Lower leg skin (tissue), 3 donors: ENCODE measurements around the gene SMCP.

Source experiments
- POLR2A ChIP-seq, 2 donors: fragments of 450-650 bp; IDR thresholded peaks; one replicate each; pipeline ENCODE4 v1.6.1; 2016 to 2017; ENCODE audit warnings: antibody characterized with exemption in 2 of 2, mild to moderate bottlenecking in 1 of 2, moderate library complexity in 1 of 2
- TF ChIP-seq, protein P1 (sequence below), 3 donors: fragments of 450-650 bp; IDR thresholded peaks; one replicate each; pipeline ENCODE4 v1.5.1; 2016; ENCODE audit warnings: antibody characterized with exemption in 3 of 3, mild to moderate bottlenecking in 3 of 3, moderate library complexity in 2 of 3

DNA sequence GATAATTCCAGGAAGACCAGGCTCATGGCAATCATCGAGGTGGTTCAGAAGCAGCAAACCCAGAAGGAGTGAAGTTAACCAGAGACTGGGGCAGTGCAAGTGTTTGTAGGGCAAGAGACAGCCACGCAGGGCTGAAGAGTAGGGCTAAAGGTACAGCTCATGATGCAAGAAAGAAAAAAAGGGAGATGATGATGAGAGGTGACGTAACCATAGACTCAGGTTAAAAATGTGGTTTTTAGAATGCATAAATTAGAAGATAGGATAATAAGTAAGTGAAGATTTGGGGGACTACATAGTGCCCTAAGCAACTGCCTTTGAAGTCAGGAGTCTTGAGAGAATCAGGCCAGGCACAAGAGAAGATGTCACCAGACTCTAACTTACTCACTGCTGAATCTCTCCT, 18.0 kb upstream of the SMCP start:
- TF ChIP-seq, protein P1, sequence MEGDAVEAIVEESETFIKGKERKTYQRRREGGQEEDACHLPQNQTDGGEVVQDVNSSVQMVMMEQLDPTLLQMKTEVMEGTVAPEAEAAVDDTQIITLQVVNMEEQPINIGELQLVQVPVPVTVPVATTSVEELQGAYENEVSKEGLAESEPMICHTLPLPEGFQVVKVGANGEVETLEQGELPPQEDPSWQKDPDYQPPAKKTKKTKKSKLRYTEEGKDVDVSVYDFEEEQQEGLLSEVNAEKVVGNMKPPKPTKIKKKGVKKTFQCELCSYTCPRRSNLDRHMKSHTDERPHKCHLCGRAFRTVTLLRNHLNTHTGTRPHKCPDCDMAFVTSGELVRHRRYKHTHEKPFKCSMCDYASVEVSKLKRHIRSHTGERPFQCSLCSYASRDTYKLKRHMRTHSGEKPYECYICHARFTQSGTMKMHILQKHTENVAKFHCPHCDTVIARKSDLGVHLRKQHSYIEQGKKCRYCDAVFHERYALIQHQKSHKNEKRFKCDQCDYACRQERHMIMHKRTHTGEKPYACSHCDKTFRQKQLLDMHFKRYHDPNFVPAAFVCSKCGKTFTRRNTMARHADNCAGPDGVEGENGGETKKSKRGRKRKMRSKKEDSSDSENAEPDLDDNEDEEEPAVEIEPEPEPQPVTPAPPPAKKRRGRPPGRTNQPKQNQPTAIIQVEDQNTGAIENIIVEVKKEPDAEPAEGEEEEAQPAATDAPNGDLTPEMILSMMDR (IDR thresholded peaks at IDR 0.05) = no peak
- no peak for TF ChIP-seq POLR2A (IDR thresholded peaks at IDR 0.05)
